Activated CD4-positive, alpha-beta T cell treated with anti-CD3 and anti-CD28 coated beads for 1 hour (primary cell): ENCODE measurements around the gene DIPK2B.

Experiments
- DNase-seq: peaks from one replicate; pipeline ENCODE4 v3.0.0-alpha.2; 2020

Gene DIPK2B

DNA sequence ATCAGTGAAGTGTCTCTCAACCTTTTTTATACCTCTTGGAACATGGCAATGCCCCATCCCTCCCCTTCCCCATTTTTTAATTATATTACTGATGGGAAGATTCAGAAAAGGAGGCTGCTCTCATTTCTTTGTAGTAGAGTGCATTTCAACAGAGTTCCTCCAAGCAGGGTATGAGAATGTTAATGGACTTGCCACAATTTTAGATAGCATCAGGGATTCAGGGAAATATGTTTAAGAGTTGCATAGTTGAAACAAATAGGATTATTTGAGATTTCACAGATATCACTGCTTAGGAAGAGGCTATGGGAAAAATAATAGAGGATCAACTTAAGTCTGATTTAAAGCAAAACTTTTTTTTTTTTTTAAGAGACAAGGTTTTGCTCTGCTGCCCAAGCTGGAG is 46.2 kb downstream of the DIPK2B start:
- DNase-seq, result no peak

DNA sequence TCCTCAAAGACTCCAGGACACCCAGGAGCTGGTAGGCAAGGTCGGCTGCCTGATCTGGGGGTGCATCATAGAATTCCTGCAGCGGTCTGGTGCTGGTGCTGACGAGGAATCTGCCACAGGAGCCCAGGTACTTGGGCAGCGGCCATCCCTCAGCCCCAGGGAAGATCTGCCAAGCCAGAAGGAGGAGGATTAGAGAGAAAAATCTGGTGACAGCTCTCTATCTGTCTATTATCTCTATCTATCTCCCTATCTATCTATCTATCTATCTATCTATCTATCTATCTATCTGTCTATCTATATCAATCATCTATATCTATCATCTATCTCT is 46.7 kb downstream of the DIPK2B start:
- no peak for DNase-seq
